GM21717 (cell line): ENCODE results near the gene PLXNA4.
"Not testable (repeated sequence)": the region's sequence is repeated elsewhere in the genome, so short reads cannot be mapped to it uniquely, and the experiment has no call there.

Source experiments
- ATAC-seq: cut with Tn5 transposase; IDR thresholded peaks from one replicate; pipeline ENCODE4 v1.9.1; 2021; ENCODE audit warnings: mild to moderate bottlenecking, moderate library complexity; ENCODE audit not compliant: unreplicated experiment

PLXNA4 gene

GRCh38 chr7:132398253-132398925, 177.9 kb downstream of the PLXNA4 start:
- no peak for ATAC-seq

GRCh38 chr7:132397070-132397469, 179.2 kb downstream of the PLXNA4 start:
- no peak for ATAC-seq

GRCh38 chr7:132395361-132395760, 180.9 kb downstream of the PLXNA4 start:
- no peak for ATAC-seq

GRCh38 chr7:132394283-132395198, 181.7 kb downstream of the PLXNA4 start:
- no peak for ATAC-seq

GRCh38 chr7:132393789-132394261, 182.4 kb downstream of the PLXNA4 start:
- ATAC-seq, result no peak

GRCh38 chr7:132392713-132393112, 183.6 kb downstream of the PLXNA4 start:
- no peak for ATAC-seq

- ATAC-seq, result no peak
Measured at GRCh38 chr7:132390705-132391104, 185.6 kb downstream of the PLXNA4 start.

- not testable (repeated sequence) for ATAC-seq
Measured at GRCh38 chr7:132390049-132390448, 186.2 kb downstream of the PLXNA4 start.

GRCh38 chr7:132388688-132389087, 187.6 kb downstream of the PLXNA4 start:
- no peak for ATAC-seq

- no peak for ATAC-seq
Measured at GRCh38 chr7:132387596-132387995, 188.7 kb downstream of the PLXNA4 start.

GRCh38 chr7:132386201-132386681, 190.0 kb downstream of the PLXNA4 start:
- ATAC-seq, result no peak

GRCh38 chr7:132383962-132384361, 192.3 kb downstream of the PLXNA4 start:
- no peak for ATAC-seq

GRCh38 chr7:132381742-132382472, 194.4 kb downstream of the PLXNA4 start:
- no peak for ATAC-seq

GRCh38 chr7:132380059-132380458, 196.2 kb downstream of the PLXNA4 start:
- no peak for ATAC-seq

GRCh38 chr7:132379292-132379691, 197.0 kb downstream of the PLXNA4 start:
- no peak for ATAC-seq

GRCh38 chr7:132377703-132378584, 198.3 kb downstream of the PLXNA4 start:
- no peak for ATAC-seq

GRCh38 chr7:132377015-132377414, 199.3 kb downstream of the PLXNA4 start:
- no peak for ATAC-seq

GRCh38 chr7:132376361-132377013, 199.8 kb downstream of the PLXNA4 start:
- no peak for ATAC-seq

GRCh38 chr7:132373879-132374278, 202.4 kb downstream of the PLXNA4 start:
- ATAC-seq, result no peak

GRCh38 chr7:132373041-132373440, 203.2 kb downstream of the PLXNA4 start:
- no peak for ATAC-seq
